ENCODE data around the gene MTUS2. TPM values are rescaled to one million over a fixed set of nuclear protein-coding genes. Genes with fewer than 3 reads are reported as not detected.
"Not testable (repeated sequence)": the region's sequence is repeated elsewhere in the genome, so short reads cannot be mapped to it uniquely, and the experiment has no call there.

Gene MTUS2
- total RNA-seq, 6 experiments from 2014 or later: 0.07 to 0.15 (median 0.14) TPM; not detected in 1

DNA sequence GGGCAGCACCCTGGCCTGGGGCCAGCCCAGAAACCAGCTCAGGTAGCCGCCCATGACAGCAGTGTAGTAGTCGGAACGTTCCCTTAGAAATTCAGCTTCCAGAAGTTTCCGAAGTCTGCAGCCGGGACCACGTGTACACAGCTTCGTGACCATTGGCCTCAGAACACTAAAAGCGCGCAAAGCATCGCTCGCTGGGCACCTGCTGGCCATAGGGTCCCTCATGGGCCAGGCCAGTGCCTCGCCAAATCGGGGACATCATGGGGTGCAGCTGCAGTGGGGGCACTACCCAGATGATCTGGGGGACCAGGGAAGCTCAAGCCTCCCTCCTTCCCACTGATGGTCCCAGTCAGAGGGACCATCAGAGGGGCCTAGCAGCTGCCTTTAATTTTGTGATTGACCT is 384.5 kb downstream of the MTUS2 start:
- no peaks in the 10 kb centered on the region for H3K4me1 Mint-ChIP-seq (ENCODE audit: low read depth)
- DNase-seq: no peak
- H3K27ac Mint-ChIP-seq: no peak overlapping the region
- H3K9me3 Mint-ChIP-seq: no peaks in the 10 kb centered on the region
- no peaks in the 10 kb centered on the region for H3K36me3 Mint-ChIP-seq (ENCODE audit: low read depth)
- H3K4me3 Mint-ChIP-seq: no peak overlapping the region
- H3K27me3 Mint-ChIP-seq (ENCODE audit: insufficient read depth): peaks cover 3% of the 10 kb centered on the region; the same call in 1 of the 2 replicates
- TF ChIP-seq, protein P1, sequence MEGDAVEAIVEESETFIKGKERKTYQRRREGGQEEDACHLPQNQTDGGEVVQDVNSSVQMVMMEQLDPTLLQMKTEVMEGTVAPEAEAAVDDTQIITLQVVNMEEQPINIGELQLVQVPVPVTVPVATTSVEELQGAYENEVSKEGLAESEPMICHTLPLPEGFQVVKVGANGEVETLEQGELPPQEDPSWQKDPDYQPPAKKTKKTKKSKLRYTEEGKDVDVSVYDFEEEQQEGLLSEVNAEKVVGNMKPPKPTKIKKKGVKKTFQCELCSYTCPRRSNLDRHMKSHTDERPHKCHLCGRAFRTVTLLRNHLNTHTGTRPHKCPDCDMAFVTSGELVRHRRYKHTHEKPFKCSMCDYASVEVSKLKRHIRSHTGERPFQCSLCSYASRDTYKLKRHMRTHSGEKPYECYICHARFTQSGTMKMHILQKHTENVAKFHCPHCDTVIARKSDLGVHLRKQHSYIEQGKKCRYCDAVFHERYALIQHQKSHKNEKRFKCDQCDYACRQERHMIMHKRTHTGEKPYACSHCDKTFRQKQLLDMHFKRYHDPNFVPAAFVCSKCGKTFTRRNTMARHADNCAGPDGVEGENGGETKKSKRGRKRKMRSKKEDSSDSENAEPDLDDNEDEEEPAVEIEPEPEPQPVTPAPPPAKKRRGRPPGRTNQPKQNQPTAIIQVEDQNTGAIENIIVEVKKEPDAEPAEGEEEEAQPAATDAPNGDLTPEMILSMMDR (IDR thresholded peaks at IDR 0.05): no peak

DNA sequence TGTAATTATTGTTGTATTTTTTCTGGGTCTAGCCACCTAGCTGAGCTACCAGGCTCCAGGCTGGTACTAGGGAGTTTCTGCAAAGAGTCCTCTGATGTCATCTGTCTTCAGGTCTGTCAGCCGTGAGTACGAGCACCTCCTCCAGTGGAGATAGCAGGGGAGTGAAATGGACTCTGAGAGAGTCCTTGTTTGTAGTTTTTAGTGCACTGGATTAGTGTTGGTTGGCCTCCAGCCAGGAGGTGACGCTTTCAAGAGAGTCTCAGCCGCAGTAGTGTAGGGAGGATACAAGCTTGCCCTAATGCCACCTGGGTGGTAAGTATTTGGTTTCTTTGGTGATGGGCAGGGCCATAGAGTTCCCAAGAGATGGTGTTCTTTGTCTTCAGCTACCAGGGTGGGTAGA is 390.5 kb downstream of the MTUS2 start:
- Mint-ChIP-seq H3K4me3 (no peak overlapping the region), H3K4me1 (ENCODE audit: low read depth) (no peaks in the 10 kb centered on the region), H3K27me3 (ENCODE audit: insufficient read depth) (peaks cover 5% of the 10 kb centered on the region), H3K9me3 (no peaks in the 10 kb centered on the region), H3K27ac (no peak overlapping the region), H3K36me3 (ENCODE audit: low read depth) (no peaks in the 10 kb centered on the region)
- DNase-seq: no peak
- TF ChIP-seq, protein P1 (IDR thresholded peaks at IDR 0.05): no peak

DNA sequence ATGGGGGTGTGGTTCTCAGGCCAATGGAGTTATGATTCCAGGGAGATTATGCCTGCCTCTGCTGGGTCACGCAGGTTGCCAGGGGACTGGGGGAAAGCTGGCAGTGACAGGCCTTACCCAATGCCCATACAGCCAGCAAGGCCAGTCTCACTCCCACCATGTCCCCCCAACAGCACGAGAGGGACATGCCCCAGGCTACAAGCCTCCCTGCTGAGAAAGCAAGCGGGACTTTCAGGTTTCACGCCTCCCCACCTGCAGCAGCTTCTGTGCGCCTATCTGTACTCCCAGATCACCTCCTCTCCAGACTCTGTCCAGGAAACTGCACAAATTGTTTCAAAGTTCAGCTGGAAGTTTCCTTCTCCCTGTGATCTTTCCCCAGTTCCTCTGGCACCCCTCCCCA is 391.0 kb downstream of the MTUS2 start:
- not testable (repeated sequence) for DNase-seq; H3K36me3 Mint-ChIP-seq (ENCODE audit: low read depth); H3K27ac Mint-ChIP-seq; H3K4me3 Mint-ChIP-seq; H3K4me1 Mint-ChIP-seq (ENCODE audit: low read depth); H3K27me3 Mint-ChIP-seq (ENCODE audit: insufficient read depth); H3K9me3 Mint-ChIP-seq

DNA sequence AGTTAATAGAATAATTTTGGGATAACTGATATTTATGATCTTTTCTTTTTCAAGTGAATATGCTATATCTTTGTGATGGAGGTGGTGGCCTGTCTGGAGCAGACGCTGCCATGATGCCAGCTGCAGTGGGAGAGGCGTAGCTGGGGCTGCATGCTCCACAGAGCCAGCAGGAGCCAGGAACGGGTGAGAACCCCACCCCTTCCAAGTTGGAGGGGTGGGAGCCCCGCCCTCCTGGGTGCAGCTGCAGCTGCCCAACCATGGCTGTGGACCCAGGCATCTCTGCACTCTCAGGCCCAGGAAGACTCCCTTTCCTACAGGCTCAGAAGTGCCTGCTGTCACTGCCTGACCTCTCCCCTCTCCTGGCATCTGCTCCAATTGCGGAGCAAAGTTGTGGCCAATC is 402.3 kb downstream of the MTUS2 start:
- Mint-ChIP-seq H3K27me3 (ENCODE audit: insufficient read depth) (peaks cover 6% of the 10 kb centered on the region), H3K4me3 (no peak overlapping the region), H3K9me3 (peaks cover 4% of the 10 kb centered on the region; the same call in 1 of the 2 replicates), H3K27ac (no peak overlapping the region), H3K4me1 (ENCODE audit: low read depth) (no peaks in the 10 kb centered on the region), H3K36me3 (ENCODE audit: low read depth) (no peaks in the 10 kb centered on the region)
- TF ChIP-seq, protein P1 (IDR thresholded peaks at IDR 0.05): no peak
- DNase-seq: no peak

DNA sequence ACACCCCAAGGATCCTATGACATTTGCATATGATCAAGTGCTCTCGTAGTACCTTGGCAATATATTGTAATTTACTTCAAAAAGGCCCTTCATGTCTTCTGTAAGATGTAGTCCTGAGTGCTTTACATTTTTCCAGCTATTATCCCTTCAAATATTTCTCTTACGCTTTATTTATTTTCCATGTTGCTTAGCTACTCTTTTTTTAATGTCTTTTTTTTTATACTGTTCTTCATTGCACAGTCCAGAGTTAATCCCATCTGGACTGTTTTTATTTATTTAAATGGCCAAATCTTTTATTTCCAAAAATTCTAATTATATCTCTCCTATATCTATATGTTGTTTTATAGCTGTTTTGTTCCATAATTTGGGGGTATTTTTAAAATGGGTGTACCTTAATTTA is 404.1 kb downstream of the MTUS2 start:
- H3K27me3 Mint-ChIP-seq (ENCODE audit: insufficient read depth): peaks cover 6% of the 10 kb centered on the region
- H3K9me3 Mint-ChIP-seq: peaks cover 4% of the 10 kb centered on the region; the same call in 1 of the 2 replicates
- TF ChIP-seq, protein P1 (IDR thresholded peaks at IDR 0.05): no peak
- no peaks in the 10 kb centered on the region for H3K4me1 Mint-ChIP-seq (ENCODE audit: low read depth)
- no peak overlapping the region for H3K27ac Mint-ChIP-seq
- DNase-seq: no peak
- no peak overlapping the region for H3K4me3 Mint-ChIP-seq
- H3K36me3 Mint-ChIP-seq (ENCODE audit: low read depth): no peaks in the 10 kb centered on the region

DNA sequence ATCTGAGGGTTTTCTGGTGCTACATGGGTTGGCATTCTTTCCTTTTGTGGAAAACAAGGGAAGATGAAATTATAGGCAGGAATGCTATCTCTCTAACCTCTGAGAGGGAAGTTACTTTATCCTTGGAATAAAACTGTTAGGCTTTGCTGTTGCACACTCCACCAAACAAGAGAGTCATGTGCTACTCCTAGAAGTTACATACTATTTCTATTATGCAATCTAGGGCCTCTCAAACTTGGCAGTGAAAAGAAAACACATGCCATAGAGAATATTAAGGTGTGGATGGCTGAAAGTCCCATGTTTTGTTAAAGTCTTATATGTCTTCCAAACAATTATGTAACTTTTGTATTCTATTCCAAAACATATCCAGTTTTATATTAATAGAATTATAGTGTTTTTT is 407.4 kb downstream of the MTUS2 start:
- no peak for DNase-seq
- H3K4me3 Mint-ChIP-seq: no peak overlapping the region
- peaks cover 4% of the 10 kb centered on the region; the same call in 1 of the 2 replicates for H3K9me3 Mint-ChIP-seq
- no peaks in the 10 kb centered on the region for H3K36me3 Mint-ChIP-seq (ENCODE audit: low read depth)
- H3K27ac Mint-ChIP-seq: no peak overlapping the region
- TF ChIP-seq, protein P1 (IDR thresholded peaks at IDR 0.05): no peak
- no peaks in the 10 kb centered on the region for H3K4me1 Mint-ChIP-seq (ENCODE audit: low read depth)
- peaks cover 6% of the 10 kb centered on the region for H3K27me3 Mint-ChIP-seq (ENCODE audit: insufficient read depth)

All from HFFc6 (cell line).